ENCODE data around the gene NSF.

GRCh38 chr17:46796084-46796483, 205.6 kb downstream of the NSF start:
- TF ChIP-seq CTCF (IDR thresholded peaks at IDR 0.05) (no peak), POLR2A (IDR thresholded peaks at IDR 0.05) (no peak)

Data from testis (tissue), 2 donors.